COLO829 (cell line): ENCODE data around the gene FABP7.
A peak's percentile ranks its signal among the peaks of the same experiment; 100 is the strongest.
"Not testable (repeated sequence)": the region's sequence is repeated elsewhere in the genome, so short reads cannot be mapped to it uniquely, and the experiment has no call there.

ENCODE experiments used
- DNase-seq: peaks from one replicate; pipeline ENCODE4 v3.0.0; 2012; ENCODE audit warnings: low spot score

The FABP7 gene

DNA sequence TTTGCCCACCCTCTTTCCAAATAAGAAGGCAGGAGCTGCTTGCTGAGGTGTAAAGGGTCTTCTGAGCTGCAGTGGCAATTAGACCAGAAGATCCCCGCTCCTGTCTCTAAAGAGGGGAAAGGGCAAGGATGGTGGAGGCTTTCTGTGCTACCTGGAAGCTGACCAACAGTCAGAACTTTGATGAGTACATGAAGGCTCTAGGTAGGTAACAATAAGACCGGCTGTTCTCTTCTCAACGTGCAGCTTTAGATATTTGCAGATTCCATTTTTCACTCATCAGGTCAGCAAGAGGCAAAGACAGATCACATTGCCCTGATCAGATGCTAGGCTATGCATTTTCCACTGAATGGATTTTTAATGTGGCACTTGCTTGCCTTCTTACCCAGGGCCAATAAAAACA, at the start of gene FABP7:
TSS of gene FABP7 (plus strand) at position 50 of the 400 bp plus-strand sequence. CDS start at position 129, 79 bp downstream.
- no peak for DNase-seq

DNA sequence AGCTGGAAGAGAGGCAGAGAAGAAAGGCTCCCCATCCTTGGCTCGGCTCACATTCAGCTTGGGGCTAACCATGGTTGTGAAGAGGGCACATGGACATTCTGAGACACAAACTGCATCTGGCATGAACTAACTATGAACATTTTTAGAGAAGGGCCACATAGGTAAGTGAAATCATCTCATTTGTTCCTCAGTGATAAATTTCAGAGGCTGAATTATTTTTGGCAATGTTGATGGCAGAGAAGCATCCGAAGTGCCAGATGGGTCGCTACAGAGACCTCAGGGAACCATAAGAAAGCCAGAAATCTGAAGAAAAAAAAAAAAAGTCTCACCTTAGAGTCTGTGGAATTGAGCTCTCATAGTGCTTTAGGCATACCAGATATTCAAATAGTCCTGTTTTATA, 49.2 kb upstream of the FABP7 start:
- no peak for DNase-seq

DNA sequence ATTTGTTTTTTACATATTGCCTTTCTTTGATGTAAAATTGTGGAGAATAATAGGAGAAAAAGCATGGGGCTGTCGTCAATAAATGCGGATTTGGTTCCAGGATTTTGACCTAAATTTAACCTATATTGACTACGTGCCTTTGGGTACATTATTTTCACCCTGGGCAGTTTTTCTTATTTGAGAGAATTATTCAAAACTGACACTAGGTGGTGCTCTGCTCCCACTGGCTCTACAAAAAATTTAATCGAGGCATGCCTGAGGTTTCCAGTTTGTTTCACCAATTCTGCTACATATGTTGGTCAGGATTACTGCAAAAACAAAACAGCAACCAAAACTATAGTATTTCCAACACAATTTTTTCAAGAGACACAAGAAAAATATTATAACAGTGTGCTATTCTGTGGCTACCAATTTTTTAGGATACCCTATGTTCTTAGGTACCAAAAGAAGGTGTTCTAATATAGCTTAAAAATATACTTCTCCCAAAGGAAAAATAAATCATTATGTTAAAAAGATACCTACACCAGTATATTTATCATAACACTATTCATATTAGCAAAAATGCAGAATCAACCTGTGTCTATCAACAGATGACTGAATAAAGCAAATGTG, 48.6 kb upstream of the FABP7 start:
- peak; percentile 22 for DNase-seq

DNA sequence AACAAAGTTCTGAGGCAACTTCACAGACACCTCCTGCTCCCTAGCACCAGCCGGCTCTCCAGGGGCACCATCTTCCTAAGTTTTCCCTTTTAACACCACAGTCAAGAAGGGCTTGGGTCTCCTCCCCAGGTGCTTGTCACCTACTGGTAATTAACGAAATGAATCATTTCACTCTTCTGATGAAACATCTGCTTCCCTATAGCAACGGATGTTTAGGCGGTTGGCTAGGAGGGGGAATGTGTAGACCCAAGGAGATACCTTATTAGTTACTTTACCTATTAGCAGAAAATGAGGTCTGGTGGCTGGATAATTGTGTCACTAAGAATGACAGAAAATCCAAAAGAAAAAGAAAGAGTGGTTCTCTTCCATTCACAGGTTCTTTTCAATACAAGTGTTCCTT, 46.3 kb upstream of the FABP7 start:
- no peak for DNase-seq

DNA sequence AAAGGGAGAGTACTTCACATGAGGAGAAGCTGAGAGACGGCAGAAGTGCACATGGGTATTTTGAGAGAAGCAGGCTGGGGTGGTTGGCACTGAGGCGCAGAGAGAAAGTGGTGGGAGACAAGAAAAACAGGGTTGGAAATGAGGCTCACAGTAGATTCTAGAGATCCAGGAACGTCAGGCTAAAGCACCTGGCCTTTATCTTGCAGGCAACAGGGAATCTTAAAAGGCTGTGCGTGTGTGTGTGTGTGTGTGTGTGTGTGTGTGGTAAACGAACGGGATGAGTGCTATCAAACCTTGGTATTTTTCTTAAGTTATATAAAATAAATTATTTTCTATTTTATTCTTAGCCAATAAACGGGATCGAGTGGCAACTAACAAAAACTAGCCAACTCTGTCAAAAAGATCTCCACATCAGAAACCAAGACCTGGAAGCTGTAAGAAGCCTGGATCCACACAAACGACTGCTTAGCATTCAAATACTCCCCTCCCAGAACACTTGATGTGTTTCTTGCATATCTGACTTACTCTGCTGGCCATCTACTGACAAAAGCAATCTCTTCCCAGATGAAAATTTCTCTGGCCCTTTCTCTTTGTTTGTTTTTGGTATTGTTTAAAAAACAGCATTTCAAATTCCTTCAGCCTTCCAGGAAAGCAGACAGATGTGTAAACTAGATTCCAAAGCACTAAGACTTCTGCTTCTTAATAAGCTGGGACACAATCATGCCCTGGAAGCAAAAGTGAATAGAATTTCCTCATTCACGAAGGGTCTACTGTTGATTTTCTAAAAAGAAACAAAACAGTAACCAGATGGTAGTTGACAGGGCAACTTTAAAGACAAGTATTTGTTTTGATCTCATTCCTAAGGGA, 44.8 kb upstream of the FABP7 start:
- no peak for DNase-seq

DNA sequence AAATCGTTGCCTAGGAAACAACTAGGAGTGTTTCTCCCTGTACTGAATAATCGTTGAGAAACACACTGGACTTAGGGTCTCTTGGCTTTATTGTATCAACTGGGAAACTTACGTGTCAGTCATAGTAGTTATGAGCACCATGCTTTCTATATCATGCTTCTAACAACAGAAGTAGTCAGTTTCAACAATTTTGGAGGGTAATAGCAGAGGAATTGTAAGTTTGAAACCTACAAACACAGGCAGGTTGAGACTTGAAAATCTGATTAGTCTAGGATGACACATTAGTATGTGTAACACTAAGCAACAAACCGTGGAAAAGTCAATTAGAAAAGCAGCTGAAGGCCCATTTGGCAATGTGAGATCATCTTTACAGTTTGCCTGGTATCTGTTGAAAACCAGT, 43.9 kb upstream of the FABP7 start:
- no peak for DNase-seq

DNA sequence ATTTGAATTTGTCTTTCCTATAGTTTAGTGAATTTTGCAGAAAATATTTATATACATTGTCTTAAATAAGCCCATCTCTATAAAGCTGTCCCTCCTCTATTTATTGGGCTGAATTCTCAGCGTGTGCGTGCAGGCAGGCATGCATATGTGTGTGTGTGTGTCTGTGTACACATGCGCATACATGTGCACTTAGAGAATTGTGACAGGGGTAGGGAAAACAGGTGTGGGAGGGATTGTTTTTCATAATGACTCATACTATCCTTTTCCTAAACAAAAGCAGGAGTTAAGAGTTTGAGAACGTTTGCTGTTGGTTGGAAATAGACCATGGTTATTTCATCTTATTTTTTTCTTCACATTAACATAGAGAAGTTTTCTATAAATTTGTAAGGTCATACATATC, 43.4 kb upstream of the FABP7 start:
- no peak for DNase-seq

- no peak for DNase-seq
These were observed 42.9 kb upstream of the FABP7 start for GRCh38 chr6:122736616-122737015.

GRCh38 chr6:122740091-122740490, 39.4 kb upstream of the FABP7 start:
- no peak for DNase-seq

DNA sequence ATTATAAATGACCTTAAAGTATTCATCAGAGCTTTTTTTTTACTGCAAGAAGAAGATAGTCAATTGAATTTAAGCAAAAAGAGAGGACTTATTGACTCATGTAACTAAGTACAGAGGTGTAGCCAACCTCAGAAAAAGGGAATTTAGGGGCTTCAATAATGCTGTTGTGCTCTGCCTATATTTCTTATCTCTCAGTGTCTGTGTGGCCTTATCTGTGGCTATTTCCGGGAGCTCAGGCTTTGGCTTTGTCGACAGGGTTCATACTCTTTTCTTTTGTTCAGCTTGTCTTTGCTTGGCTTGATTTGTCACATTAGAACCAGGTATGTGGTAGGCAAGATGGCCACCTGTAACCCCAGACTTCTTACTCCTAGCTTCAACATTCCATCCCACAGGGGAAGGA, 38.6 kb upstream of the FABP7 start:
- no peak for DNase-seq

- DNase-seq, result peak; percentile 18
These were observed 35.3 kb upstream of the FABP7 start for GRCh38 chr6:122744247-122744646.

DNA sequence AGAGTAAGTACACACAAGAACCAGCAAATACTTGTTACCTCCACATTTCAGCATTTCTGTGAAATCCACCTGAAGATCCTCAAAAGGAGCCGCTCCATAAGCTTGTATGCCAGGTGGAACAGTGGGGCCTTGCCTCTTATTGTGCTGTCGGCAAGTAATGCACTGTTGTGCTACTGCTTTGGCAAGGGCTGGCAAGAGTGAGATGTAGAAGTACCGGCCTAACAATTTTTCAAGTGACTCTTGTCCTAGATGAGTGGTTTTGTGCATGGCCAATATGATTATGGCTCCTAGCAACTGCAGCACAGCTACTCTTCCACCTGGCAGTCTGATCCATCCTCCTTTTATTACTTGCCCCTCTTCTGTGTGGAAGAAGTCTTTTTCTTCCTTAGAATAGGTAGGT, 34.7 kb upstream of the FABP7 start:
- DNase-seq, result not testable (repeated sequence)

DNA sequence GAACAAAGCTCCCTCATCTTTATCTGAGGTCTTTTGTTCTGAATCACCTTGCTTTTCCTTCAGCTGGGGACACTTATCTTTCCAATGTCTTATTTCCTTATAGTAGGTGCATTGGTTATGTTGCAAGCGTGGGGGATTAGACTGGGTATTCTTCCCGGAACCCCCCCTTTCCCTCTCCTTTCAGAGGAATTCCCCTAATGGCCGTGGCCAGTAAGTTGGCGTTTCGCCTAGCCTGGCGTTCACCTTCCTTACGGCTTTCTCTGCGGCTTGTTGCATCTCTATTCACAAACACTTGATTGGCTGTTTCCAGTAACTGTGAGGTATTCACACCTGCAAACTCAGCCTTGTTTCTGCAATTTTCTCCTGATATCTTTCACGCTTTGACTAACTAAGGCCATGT, 32.8 kb upstream of the FABP7 start:
- DNase-seq, result no peak

DNA sequence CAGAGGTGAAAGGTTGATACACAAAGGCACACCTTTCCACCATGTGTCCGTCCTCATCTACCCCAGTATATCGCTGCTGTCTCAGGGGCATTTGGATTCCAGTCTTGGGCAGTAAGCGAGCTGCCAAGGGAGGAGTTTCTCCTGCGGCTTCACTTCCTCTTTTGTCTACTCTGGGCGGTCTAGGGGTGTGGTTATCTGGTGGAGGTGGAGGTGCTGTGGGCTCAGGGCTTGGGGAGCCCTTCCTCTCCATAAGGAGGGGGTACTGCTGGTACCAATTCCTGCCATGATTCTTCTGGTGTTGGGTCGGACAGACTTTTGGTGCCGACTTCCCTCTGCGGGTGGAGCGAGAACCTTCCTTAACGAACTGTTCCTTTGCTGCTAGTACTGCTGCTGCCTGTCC, 31.9 kb upstream of the FABP7 start:
- no peak for DNase-seq

DNA sequence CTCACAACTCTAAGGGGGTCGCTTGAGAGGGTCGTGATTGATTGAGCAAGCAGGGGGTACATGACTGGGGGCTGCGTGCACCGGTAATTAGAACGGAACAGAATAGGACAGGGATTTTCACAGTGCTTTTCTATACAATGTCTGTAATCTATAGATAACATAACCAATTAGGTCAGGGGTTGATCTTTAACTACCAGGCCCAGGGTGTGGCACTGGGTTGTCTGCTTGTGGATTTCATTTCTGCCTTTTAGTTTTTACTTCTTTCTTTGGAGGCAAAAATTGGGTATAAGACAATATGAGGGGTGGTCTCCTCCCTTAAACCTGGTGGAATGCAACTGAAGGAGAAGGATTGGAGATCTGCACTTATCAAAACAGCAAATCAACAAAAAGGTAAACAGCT, 30.6 kb upstream of the FABP7 start:
- not testable (repeated sequence) for DNase-seq

DNA sequence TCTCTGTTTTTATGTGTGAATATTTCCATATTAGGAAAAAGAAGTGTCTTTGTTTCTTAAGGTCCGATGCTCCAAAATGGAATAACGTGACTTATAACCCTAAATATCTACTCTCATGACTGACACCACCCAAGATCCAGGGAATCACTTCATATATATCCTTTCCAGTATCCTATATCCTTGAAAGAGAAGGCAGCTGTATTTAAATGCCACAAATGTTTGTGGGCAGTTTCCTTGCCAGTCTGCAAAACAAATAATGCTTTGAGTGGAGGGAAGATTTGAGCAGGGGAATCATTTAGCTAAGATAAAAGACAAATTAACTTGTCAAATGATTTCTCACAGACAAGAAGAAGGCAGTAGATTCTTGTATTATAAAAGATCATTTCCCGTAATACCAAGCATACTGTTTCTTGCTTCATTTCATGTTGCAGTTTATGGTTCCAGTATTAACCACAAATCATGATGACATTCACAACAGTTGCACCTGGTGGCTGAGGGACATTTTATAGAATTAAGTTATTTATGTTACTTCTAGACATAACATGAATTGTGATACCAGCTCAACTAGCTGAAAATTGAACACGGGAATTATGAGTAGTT, 30.0 kb upstream of the FABP7 start:
- DNase-seq, result peak; percentile 42

DNA sequence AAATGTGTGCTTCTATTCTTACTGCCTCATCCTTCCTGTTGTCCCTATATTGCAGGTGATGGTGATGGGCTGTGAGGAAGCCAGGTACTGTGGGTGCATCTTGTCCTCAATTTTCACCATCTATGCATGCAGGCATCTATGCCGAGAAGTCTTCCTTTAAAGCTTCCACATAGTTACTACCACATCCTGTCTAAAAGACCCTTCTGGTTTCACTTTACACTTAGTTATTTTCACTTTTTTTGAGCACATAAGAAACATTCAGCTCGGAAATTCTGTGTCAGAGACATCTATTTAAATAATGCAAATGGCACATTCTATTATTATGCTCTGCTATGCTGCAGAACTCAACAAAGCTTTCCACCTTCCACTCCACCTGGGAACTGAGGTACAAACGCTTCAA, 28.2 kb upstream of the FABP7 start:
- no peak for DNase-seq

DNA sequence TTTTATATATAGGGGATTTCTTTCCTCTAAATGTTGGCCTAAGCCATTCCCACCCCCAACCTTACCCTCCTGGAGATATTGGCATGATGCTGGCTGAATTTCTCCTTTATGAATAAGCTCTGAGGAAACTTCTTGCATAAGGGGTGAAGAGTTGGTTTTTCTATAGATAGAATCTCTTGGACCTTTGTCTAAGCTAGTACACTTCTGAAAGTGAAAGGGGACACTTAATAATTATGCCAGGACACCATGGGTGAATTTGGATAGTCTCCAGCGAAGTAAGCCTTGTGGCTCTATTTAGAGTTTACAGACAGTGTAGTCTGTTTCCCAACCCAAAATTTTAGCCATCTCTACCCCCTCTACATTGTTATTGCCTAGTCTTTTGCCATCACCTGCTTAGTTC, 27.1 kb upstream of the FABP7 start:
- no peak for DNase-seq

DNA sequence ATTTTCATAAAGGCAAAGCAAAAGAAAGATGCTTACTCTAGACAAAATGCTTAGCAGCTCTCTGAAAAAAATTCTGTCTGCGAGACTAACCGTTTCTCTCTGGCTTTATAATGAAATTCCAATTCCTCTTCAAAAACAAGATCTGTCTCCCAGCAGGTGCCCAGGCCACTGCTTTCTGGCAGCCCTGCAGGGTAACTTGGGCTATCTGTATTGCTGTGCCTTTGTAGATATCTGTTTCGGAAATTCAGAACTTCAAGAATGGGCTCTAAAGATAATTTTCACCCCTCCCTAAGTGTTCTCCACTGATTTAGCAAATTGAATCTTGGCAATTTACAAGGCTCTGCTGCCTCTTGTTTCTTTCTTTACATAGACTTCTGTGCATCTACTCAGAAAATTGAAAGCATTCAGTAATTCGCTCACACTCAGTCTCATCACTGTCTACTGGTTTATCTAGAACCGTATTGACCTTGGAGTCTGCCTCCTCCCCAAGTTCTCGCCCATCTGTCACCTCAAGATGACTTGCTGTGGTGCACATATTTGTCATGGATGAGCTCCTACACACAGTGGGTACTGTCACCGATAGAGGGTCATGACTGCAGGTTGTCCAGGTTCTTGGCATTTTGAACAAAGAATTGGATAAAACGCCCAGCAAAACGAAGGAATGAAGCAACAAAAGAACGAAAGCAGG, 26.4 kb upstream of the FABP7 start:
- DNase-seq, result no peak

- no peak for DNase-seq
These were observed 25.8 kb upstream of the FABP7 start for GRCh38 chr6:122753688-122754056.

GRCh38 chr6:122754191-122754731, 25.3 kb upstream of the FABP7 start:
- peak; percentile 35 for DNase-seq

DNA sequence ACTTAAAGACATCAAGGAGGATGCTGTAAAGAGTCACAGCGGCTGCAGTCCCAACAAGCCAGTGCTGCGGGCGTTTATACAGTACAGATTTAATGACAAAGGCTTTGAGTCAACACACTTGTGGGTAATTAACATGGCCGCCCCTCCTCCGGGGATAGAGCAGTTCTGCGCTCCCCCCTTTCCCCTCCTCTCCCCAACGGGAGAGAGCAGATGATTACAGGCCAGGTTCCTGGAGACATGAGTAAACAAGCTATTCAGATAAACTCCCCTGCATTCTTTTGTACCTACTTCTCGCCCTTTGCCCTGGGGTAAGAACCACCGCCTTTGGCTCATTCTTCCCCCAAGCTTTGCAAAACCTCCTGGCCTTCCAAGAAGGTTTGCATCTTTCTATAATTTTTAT, 23.6 kb upstream of the FABP7 start:
- no peak for DNase-seq

- no peak for DNase-seq
These were observed 20.6 kb upstream of the FABP7 start for GRCh38 chr6:122758927-122759334.
